ENCODE data around the gene TRABD2B.

GRCh38 chr1:47976728-47977127, 20.5 kb downstream of the TRABD2B start:
- TF ChIP-seq CTCF (IDR thresholded peaks at IDR 0.05) (no peak), POLR2A (IDR thresholded peaks at IDR 0.05) (no peak), POLR2AphosphoS5 (IDR thresholded peaks at IDR 0.05) (no peak)

All from prostate gland (tissue), 2 donors.